A549 (cell line): ENCODE results near the gene FRMD8. TPM values are rescaled to one million over a fixed set of nuclear protein-coding genes. Genes with fewer than 3 reads are reported as not detected.

ENCODE experiments used
- ATAC-seq, 2 experiments: fragments of 200-7000 bp in 1 of 2; fragments of >200 bp in 1 of 2; cut with Nextera tagmentation in 1 of 2; cut with Tn5 transposase in 1 of 2; 3 replicates each; pipeline versions ENCODE4 v1.8.0 to v1.9.1; 2018 to 2020; ENCODE audit warnings: mild to moderate bottlenecking in 1 of 2, moderate library complexity in 1 of 2
- CTCF ChIA-PET: fragments of 300-600 bp; sonication (Branson Sonifier 250); formaldehyde crosslinking; extraction: SDS; loops from one replicate; lab custom pipeline; 2021; ENCODE audit warnings: antibody characterized with exemption, inconsistent platforms; lab: Yijun Ruan, JAX
- POLR2A ChIA-PET: fragments of 350-600 bp; formaldehyde crosslinking; extraction: SDS; loops from one replicate; lab custom pipeline; 2021; ENCODE audit warnings: antibody characterized with exemption, inconsistent platforms; lab: Yijun Ruan, JAX
- DNase-seq, 2 experiments: peaks; one replicate each; pipeline versions ENCODE4 v3.0.0 to v3.0.0-alpha.2; 2011 to 2016; ENCODE audit warnings: low read depth in 1 of 2, low spot score in 1 of 2
- FAIRE-seq: peaks from 2 replicates; lab custom pipeline; 2011; peaks lifted over from hg19 to GRCh38; lab: Jason Lieb, UNC
- H3K27ac ChIP-seq, 2 experiments: fragments of >200 bp; sonication (Bioruptor Twin); formaldehyde crosslinking; 3 replicates each; pipeline ENCODE4 v1.5.1; 2016 to 2017
- H3K4me1 ChIP-seq: fragments of >200 bp; sonication (Bioruptor Twin); formaldehyde crosslinking; 3 replicates; pipeline ENCODE4 v1.6.1; 2016
- H3K4me2 ChIP-seq: fragments of >200 bp; sonication (Bioruptor Twin); formaldehyde crosslinking; 3 replicates; pipeline ENCODE4 v1.6.1; 2016
- H3K4me3 ChIP-seq: fragments of >200 bp; sonication (Bioruptor Twin); formaldehyde crosslinking; 3 replicates; pipeline ENCODE4 v1.5.1; 2016
- H3K9me3 ChIP-seq: fragments of >200 bp; sonication (Bioruptor Twin); formaldehyde crosslinking; 3 replicates; pipeline ENCODE4 v1.6.1; 2016
- CTCF ChIP-seq: fragments of >200 bp; sonication (Bioruptor Twin); formaldehyde crosslinking; IDR thresholded peaks from 3 replicates; pipeline ENCODE4 v1.5.1; 2016
- E2F6 ChIP-seq: IDR thresholded peaks from 2 replicates; pipeline ENCODE4 v1.6.1; 2012; ENCODE audit warnings: low read depth, borderline replicate concordance
- EHMT2 ChIP-seq: fragments of 200-600 bp; sonication (generic); IDR thresholded peaks from 2 replicates; pipeline ENCODE4 v1.6.1; 2016; ENCODE audit warnings: antibody characterized with exemption, low read depth, mild to moderate bottlenecking, moderate library complexity
- FOSL2 ChIP-seq, 2 experiments: fragments of 450-650 bp in 1 of 2; fragments of >200 bp in 1 of 2; sonication (Bioruptor Twin) in 1 of 2; formaldehyde crosslinking; IDR thresholded peaks; 2 replicates each; pipeline versions ENCODE4 v1.5.0 to v1.6.1; 2016 to 2020; ENCODE audit warnings: mild to moderate bottlenecking in 1 of 2, moderate library complexity in 1 of 2
- FOXS1 ChIP-seq: fragments of 250-450 bp; sonication (Bioruptor Pico); IDR thresholded peaks from 2 replicates; pipeline ENCODE4 v1.5.0; 2020; ENCODE audit warnings: mild to moderate bottlenecking, moderate library complexity
- HDAC2 ChIP-seq: fragments of 200-600 bp; sonication (generic); IDR thresholded peaks from 2 replicates; pipeline ENCODE4 v1.6.1; 2016
- HOXA7 ChIP-seq: fragments of 250-450 bp; sonication (Bioruptor Pico); IDR thresholded peaks from 2 replicates; pipeline ENCODE4 v1.5.0; 2020; ENCODE audit warnings: mild to moderate bottlenecking, moderate library complexity
- MAZ ChIP-seq: fragments of 150-350 bp; IDR thresholded peaks from 2 replicates; pipeline ENCODE4 v1.6.1; 2014; ENCODE audit warnings: antibody characterized with exemption, low read depth, low read length, borderline replicate concordance
- NPAS2 ChIP-seq: fragments of 250-450 bp; sonication (Bioruptor Pico); IDR thresholded peaks from 2 replicates; pipeline ENCODE4 v1.8.0; 2022; ENCODE audit warnings: mild to moderate bottlenecking, moderate library complexity, borderline replicate concordance
- PHF8 ChIP-seq: fragments of 200-600 bp; sonication (generic); IDR thresholded peaks from 2 replicates; pipeline ENCODE4 v1.6.1; 2016; ENCODE audit warnings: low read depth, mild to moderate bottlenecking, antibody characterized with exemption, moderate library complexity, borderline replicate concordance
- RCOR1 ChIP-seq: fragments of 150-350 bp; IDR thresholded peaks from 2 replicates; pipeline ENCODE4 v1.6.1; 2014; ENCODE audit warnings: antibody characterized with exemption, low read length, low read depth
- SREBF2 ChIP-seq: fragments of 450-650 bp; IDR thresholded peaks from 2 replicates; pipeline ENCODE4 v1.6.1; 2014; ENCODE audit warnings: mild to moderate bottlenecking, moderate library complexity
- USF2 ChIP-seq: fragments of 450-650 bp; IDR thresholded peaks from 2 replicates; pipeline ENCODE4 v1.6.1; 2014; ENCODE audit warnings: antibody characterized with exemption
- ZC3H11A ChIP-seq: fragments of 450-650 bp; IDR thresholded peaks from 2 replicates; pipeline ENCODE4 v1.6.1; 2014; ENCODE audit warnings: antibody characterized with exemption, mild to moderate bottlenecking
- WGBS: methylation state at CpG from one replicate; pipeline ENCODE4 v1.1.6; 2017; ENCODE audit errors: missing lambda C conversion rate; 5-methylcytosine and 5-hydroxymethylcytosine counted together
- polyA plus RNA-seq, 4 experiments: library from polyadenylated mRNA; depleted of rRNA in 3 of 4; stranded (reverse); fragments of >200 nt; fragmentation: RNase III in 1 of 4; extraction: RNeasy Plus Mini Kit Qiagen cat#74134 plus additional on column Dnase treatment in 1 of 4; gene quantifications; 2 replicates in 3 of 4; 3 replicates in 1 of 4; pipeline ENCODE4 v1.2.3, GENCODE V29; 2011 to 2017

The FRMD8 gene
- polyA plus RNA-seq, 2 of the 4 experiments (the other 2 are of a cell fraction), result 12.9 to 20.0 TPM

- ChIA-PET POLR2A (no interaction called here), CTCF (interaction anchor here (0.9 to 14.2 kb wide), 15 partner anchors 11 to 214 kb away, joined by 3 to 208 read pairs (median 5); partner anchors contain the start of genes FAM89B and NEAT1)
- Histone ChIP-seq H3K4me2 (peak overlapping the region; percentile 93), H3K27ac (peak overlapping the region; percentile 93 to 99), H3K4me3 (no peak overlapping the region), H3K9me3 (no peaks in the 10 kb centered on the region), H3K4me1 (peaks cover 69% of the 10 kb centered on the region)
- ATAC-seq (no peak), DNase-seq (no peak), FAIRE-seq (no peak)
- TF ChIP-seq HOXA7 (CRISPR knock-in tag) (no peak), CTCF (no peak)
- 94% methylated on average over 9 of the region's 13 CpGs for WGBS
Measured at GRCh38 chr11:65379698-65380459, 6.6 kb upstream of the FRMD8 start.

GRCh38 chr11:65380460-65381119 is 5.8 kb upstream of the FRMD8 start:
- DNase-seq, result no peak
- Histone ChIP-seq H3K4me1 (peaks cover 76% of the 10 kb centered on the region), H3K9me3 (no peaks in the 10 kb centered on the region), H3K27ac (peak overlapping the region; percentile 93 to 99), H3K4me3 (peak overlapping the region; percentile 46; the same call in 2 of the 3 replicates)
- POLR2A ChIA-PET, result interaction anchor here (1.7 kb wide), 1 partner anchor 47 kb away, joined by 4 read pairs; no protein-coding TSS in a partner anchor
- no peak for FAIRE-seq
- TF ChIP-seq NPAS2 (CRISPR knock-in tag) (no peak), FOSL2 (IDR thresholded peaks at IDR 0.05) (no peak), FOSL2 (CRISPR knock-in tag; IDR thresholded peaks at IDR 0.05) (no peak), SREBF2 (no peak), HDAC2 (no peak), PHF8 (no peak), RCOR1 (no peak)
- TF ChIP-seq, all 56 proteins: peak for 0
- WGBS, result 96% methylated on average over 13 of the region's 16 CpGs
- ATAC-seq, result no peak
- CTCF ChIA-PET, result interaction anchor here (0.7 to 14.2 kb wide), 14 partner anchors 10 to 161 kb away, joined by 3 to 208 read pairs (median 4); partner anchors contain the start of gene NEAT1
- peak overlapping the region; percentile 93 for H3K4me2 ChIP-seq

GRCh38 chr11:65381716-65382032 is 4.8 kb upstream of the FRMD8 start:
- ATAC-seq, result peak; percentile 19 to 40
- no peak for FAIRE-seq
- POLR2A ChIA-PET, result interaction anchor here (0.6 to 2.5 kb wide), 11 partner anchors 11 to 126 kb away, joined by 3 to 17 read pairs (median 6); partner anchors contain the start of gene NEAT1
- peak in 1 of 2 experiments; percentile 52 for DNase-seq
- Histone ChIP-seq H3K4me2 (peak overlapping the region; percentile 93), H3K9me3 (no peaks in the 10 kb centered on the region), H3K4me1 (peaks cover 82% of the 10 kb centered on the region), H3K27ac (peak overlapping the region; percentile 93 to 99), H3K4me3 (peak overlapping the region; percentile 46)
- CTCF ChIA-PET, result interaction anchor here (0.6 to 14.2 kb wide), 24 partner anchors 8 to 139 kb away, joined by 3 to 208 read pairs (median 4); partner anchors contain the start of genes CDC42EP2, MALAT1 and NEAT1
- TF ChIP-seq FOXS1 (CRISPR knock-in tag), result no peak; the same call in 1 of the 2 replicates
- TF ChIP-seq EHMT2, result no peak
- TF ChIP-seq E2F6, result 0 out of 2 replicates have a peak, but pooled peaks have one; percentile 15
- no peak for TF ChIP-seq ZC3H11A
- TF ChIP-seq USF2, result no peak
- TF ChIP-seq MAZ, result no peak
- 2% methylated on average over 6 of the region's 6 CpGs for WGBS
